Fibroblast of lung (primary cell): ENCODE measurements around the gene MTHFD2L. TPM values are rescaled to one million over a fixed set of nuclear protein-coding genes. Genes with fewer than 3 reads are reported as not detected.

Experiments
- DNase-seq, 2 donors: peaks; one replicate each; pipeline versions ENCODE4 v3.0.0 to v3.0.0-alpha.2; 2010; ENCODE audit warnings: low read depth in 2 of 2
- H2AFZ ChIP-seq: 2 replicates; pipeline ENCODE4 v1.5.1; 2012; ENCODE audit warnings: low read length, control low read depth, inconsistent platforms
- H3K27ac ChIP-seq: 2 replicates; pipeline ENCODE4 v1.5.1; 2011; ENCODE audit warnings: low read length, control low read depth; ENCODE audit not compliant: insufficient read depth
- H3K27me3 ChIP-seq: 2 replicates; pipeline ENCODE4 v1.5.1; 2011; ENCODE audit warnings: mild to moderate bottlenecking, low read length; ENCODE audit not compliant: control insufficient read depth, insufficient read depth
- H3K36me3 ChIP-seq: 2 replicates; pipeline ENCODE4 v1.5.1; 2011; ENCODE audit warnings: low read length; ENCODE audit not compliant: control insufficient read depth, insufficient read depth
- H3K4me1 ChIP-seq: 2 replicates; pipeline ENCODE4 v1.5.1; 2011; ENCODE audit warnings: low read length; ENCODE audit not compliant: control insufficient read depth, insufficient read depth; ENCODE audit errors: extremely low read depth
- H3K4me2 ChIP-seq: 2 replicates; pipeline ENCODE4 v1.5.1; 2011; ENCODE audit warnings: low read length, control low read depth; ENCODE audit not compliant: insufficient read depth; ENCODE audit errors: extremely low read depth
- H3K4me3 ChIP-seq, 4 experiments: fragments of 200-600 bp in 1 of 4; sonication (generic) in 1 of 4; replicated peaks in 1 of 4; 2 replicates each; pipeline ENCODE4 v1.5.1; 2011 to 2016; ENCODE audit warnings: low read length in 4 of 4, low read depth in 3 of 4, mild to moderate bottlenecking in 3 of 4, control low read depth in 2 of 4, inconsistent platforms in 1 of 4, mixed read lengths in 1 of 4; ENCODE audit not compliant: insufficient read depth in 1 of 4; ENCODE audit errors: control extremely low read depth in 1 of 4
- H3K79me2 ChIP-seq: 2 replicates; pipeline ENCODE4 v1.5.1; 2012; ENCODE audit warnings: mild to moderate bottlenecking, low read length, inconsistent platforms; ENCODE audit not compliant: control insufficient read depth, insufficient read depth
- H3K9ac ChIP-seq: 2 replicates; pipeline ENCODE4 v1.5.1; 2011; ENCODE audit warnings: mild to moderate bottlenecking, low read length, control low read depth; ENCODE audit not compliant: insufficient read depth
- H3K9me3 ChIP-seq: 2 replicates; pipeline ENCODE4 v1.5.1; 2012; ENCODE audit warnings: low read depth, low read length; ENCODE audit not compliant: control insufficient read depth, insufficient read depth
- H4K20me1 ChIP-seq: 2 replicates; pipeline ENCODE4 v1.5.1; 2011; ENCODE audit warnings: low read length; ENCODE audit not compliant: control insufficient read depth, insufficient read depth; ENCODE audit errors: extremely low read depth
- CTCF ChIP-seq, 2 donors: IDR thresholded peaks in 1 of 2; conservative IDR thresholded peaks in 1 of 2; 1 replicate in 1 of 2; 2 replicates in 1 of 2; pipeline ENCODE4 v1.5.1; 2011 to 2012; ENCODE audit warnings: low read length in 2 of 2, control low read depth in 1 of 2, inconsistent platforms in 1 of 2, low read depth in 1 of 2, mild to moderate bottlenecking in 1 of 2
- EZH2 ChIP-seq: IDR thresholded peaks from 2 replicates; pipeline ENCODE4 v1.5.1; 2012; ENCODE audit warnings: low read length, control low read depth, mild to moderate bottlenecking; ENCODE audit errors: missing control alignments
- polyA plus RNA-seq, 2 donors: library from polyadenylated mRNA; depleted of rRNA in 1 of 2; stranded (reverse) in 1 of 2; unstranded in 1 of 2; fragments of >200 nt; gene quantifications; 2 replicates each; pipeline ENCODE4 v1.2.1, GENCODE V29; 2011 to 2012; ENCODE audit warnings: missing spikeins in 1 of 2
- total RNA-seq: library from RNA; depleted of rRNA; stranded (reverse); fragments of >200 nt; gene quantifications from 2 replicates; pipeline ENCODE4 v1.2.1, GENCODE V29; 2014

Gene MTHFD2L
- total and polyA plus RNA-seq, 2 donors (not counting 1 experiment from before 2014, with no cell fraction given) = 4.4 to 13.0 TPM

GRCh38 chr4:74282926-74283325 lies 125.0 kb downstream of the MTHFD2L start:
- Histone ChIP-seq H3K9me3 (no peaks in the 10 kb centered on the region), H3K27ac (no peak overlapping the region), H3K27me3 (no peaks in the 10 kb centered on the region), H3K36me3 (no peaks in the 10 kb centered on the region), H3K79me2 (no peaks in the 10 kb centered on the region), H2AFZ (no peak overlapping the region), H3K9ac (no peak overlapping the region), H3K4me2 (no peak overlapping the region), H3K4me3 (no peak overlapping the region), H4K20me1 (no peaks in the 10 kb centered on the region), H3K4me1 (peaks cover 9% of the 10 kb centered on the region)
- DNase-seq = no peak
- TF ChIP-seq CTCF (conservative IDR thresholded peaks at IDR 0.05 in 1 of 2, IDR thresholded peaks at IDR 0.05 in 1 of 2; ENCODE audit: low read depth in 1 of 2, low read length in 2 of 2) (no peak), EZH2 (no peak)

GRCh38 chr4:74283614-74284013 lies 125.7 kb downstream of the MTHFD2L start:
- peak overlapping the region; percentile 21 for H3K4me2 ChIP-seq
- DNase-seq = peak; percentile 44 to 87
- H2AFZ ChIP-seq = no peak overlapping the region
- TF ChIP-seq CTCF (conservative IDR thresholded peaks at IDR 0.05 in 1 of 2, IDR thresholded peaks at IDR 0.05 in 1 of 2; ENCODE audit: low read depth in 1 of 2, low read length in 2 of 2) (no peak), EZH2 (no peak)
- H3K4me1 ChIP-seq = peaks cover 9% of the 10 kb centered on the region
- H3K9ac ChIP-seq = no peak overlapping the region
- H4K20me1 ChIP-seq = no peaks in the 10 kb centered on the region
- H3K4me3 ChIP-seq = no peak overlapping the region
- no peaks in the 10 kb centered on the region for H3K36me3 ChIP-seq
- no peaks in the 10 kb centered on the region for H3K79me2 ChIP-seq
- peak overlapping the region; percentile 7 for H3K27ac ChIP-seq
- no peaks in the 10 kb centered on the region for H3K27me3 ChIP-seq
- no peaks in the 10 kb centered on the region for H3K9me3 ChIP-seq

- H3K9me3 ChIP-seq = no peaks in the 10 kb centered on the region
- H2AFZ ChIP-seq = no peak overlapping the region
- peak overlapping the region; percentile 7 for H3K27ac ChIP-seq
- TF ChIP-seq CTCF (conservative IDR thresholded peaks at IDR 0.05 in 1 of 2, IDR thresholded peaks at IDR 0.05 in 1 of 2; ENCODE audit: low read depth in 1 of 2, low read length in 2 of 2) = no peak
- no peak for TF ChIP-seq EZH2
- H3K27me3 ChIP-seq = no peaks in the 10 kb centered on the region
- no peak overlapping the region for H3K9ac ChIP-seq
- no peak overlapping the region for H3K4me3 ChIP-seq
- peak; percentile 33 to 90 for DNase-seq
- H3K79me2 ChIP-seq = no peaks in the 10 kb centered on the region
- H3K4me2 ChIP-seq = peak overlapping the region; percentile 21
- peaks cover 9% of the 10 kb centered on the region for H3K4me1 ChIP-seq
- H3K36me3 ChIP-seq = no peaks in the 10 kb centered on the region
- H4K20me1 ChIP-seq = no peaks in the 10 kb centered on the region
Observed at GRCh38 chr4:74284053-74284452, 126.1 kb downstream of the MTHFD2L start.
